Lower leg skin (tissue), 3 donors: ENCODE data around the gene CD177.
"Not testable (repeated sequence)": the region's sequence is repeated elsewhere in the genome, so short reads cannot be mapped to it uniquely, and the experiment has no call there.

Source experiments
- POLR2A ChIP-seq, 2 donors: fragments of 450-650 bp; IDR thresholded peaks; one replicate each; pipeline ENCODE4 v1.6.1; 2016 to 2017; ENCODE audit warnings: antibody characterized with exemption in 2 of 2, mild to moderate bottlenecking in 1 of 2, moderate library complexity in 1 of 2
- TF ChIP-seq, protein P1 (sequence below), 3 donors: fragments of 450-650 bp; IDR thresholded peaks; one replicate each; pipeline ENCODE4 v1.5.1; 2016; ENCODE audit warnings: antibody characterized with exemption in 3 of 3, mild to moderate bottlenecking in 3 of 3, moderate library complexity in 2 of 3

DNA sequence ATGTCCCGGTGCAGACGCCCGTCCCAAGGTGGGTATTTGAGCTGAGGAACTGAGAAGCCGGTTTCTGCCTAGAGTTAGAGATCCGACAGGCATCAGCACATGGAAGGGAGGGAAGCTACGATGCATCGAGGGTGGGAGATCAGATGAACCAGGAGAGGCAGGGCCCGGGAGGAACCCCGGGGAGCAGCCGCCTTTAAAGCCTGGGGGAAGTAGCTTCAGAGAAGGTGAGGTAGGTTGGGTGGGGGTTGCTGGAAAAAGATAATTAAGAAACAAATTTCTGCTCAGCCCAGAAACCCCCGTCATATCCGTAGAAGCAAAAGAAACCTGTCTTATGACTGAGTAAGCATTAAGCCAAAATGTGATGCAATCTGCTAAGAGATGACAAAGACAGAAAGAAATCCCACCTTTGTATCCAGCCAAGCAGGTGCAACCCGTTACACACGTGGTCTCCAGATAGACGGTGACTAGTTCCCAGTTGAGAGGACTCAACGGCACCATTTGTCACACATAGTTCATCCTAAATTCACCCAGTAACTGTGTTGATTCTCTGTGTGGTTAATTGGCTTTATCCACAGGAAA lies 9.1 kb upstream of the CD177 start:
- TF ChIP-seq, protein P1, sequence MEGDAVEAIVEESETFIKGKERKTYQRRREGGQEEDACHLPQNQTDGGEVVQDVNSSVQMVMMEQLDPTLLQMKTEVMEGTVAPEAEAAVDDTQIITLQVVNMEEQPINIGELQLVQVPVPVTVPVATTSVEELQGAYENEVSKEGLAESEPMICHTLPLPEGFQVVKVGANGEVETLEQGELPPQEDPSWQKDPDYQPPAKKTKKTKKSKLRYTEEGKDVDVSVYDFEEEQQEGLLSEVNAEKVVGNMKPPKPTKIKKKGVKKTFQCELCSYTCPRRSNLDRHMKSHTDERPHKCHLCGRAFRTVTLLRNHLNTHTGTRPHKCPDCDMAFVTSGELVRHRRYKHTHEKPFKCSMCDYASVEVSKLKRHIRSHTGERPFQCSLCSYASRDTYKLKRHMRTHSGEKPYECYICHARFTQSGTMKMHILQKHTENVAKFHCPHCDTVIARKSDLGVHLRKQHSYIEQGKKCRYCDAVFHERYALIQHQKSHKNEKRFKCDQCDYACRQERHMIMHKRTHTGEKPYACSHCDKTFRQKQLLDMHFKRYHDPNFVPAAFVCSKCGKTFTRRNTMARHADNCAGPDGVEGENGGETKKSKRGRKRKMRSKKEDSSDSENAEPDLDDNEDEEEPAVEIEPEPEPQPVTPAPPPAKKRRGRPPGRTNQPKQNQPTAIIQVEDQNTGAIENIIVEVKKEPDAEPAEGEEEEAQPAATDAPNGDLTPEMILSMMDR (IDR thresholded peaks at IDR 0.05), result not testable (repeated sequence)
- TF ChIP-seq POLR2A (IDR thresholded peaks at IDR 0.05), result not testable (repeated sequence)
